Dermis blood vessel endothelial cell (primary cell): Measurements from ENCODE around the gene RRP1B. TPM values are rescaled to one million over a fixed set of nuclear protein-coding genes. Genes with fewer than 3 reads are reported as not detected.
"Not testable (repeated sequence)": the region's sequence is repeated elsewhere in the genome, so short reads cannot be mapped to it uniquely, and the experiment has no call there.

Experiments used
- DNase-seq: peaks from one replicate; pipeline ENCODE4 v3.0.0; 2010
- total RNA-seq: library from RNA; depleted of rRNA; stranded (reverse); fragments of >200 nt; gene quantifications from 2 replicates; pipeline ENCODE4 v1.2.3, GENCODE V29; 2014

Gene RRP1B
- total RNA-seq, 1 donor from 2014 or later: 36.1 TPM

DNA sequence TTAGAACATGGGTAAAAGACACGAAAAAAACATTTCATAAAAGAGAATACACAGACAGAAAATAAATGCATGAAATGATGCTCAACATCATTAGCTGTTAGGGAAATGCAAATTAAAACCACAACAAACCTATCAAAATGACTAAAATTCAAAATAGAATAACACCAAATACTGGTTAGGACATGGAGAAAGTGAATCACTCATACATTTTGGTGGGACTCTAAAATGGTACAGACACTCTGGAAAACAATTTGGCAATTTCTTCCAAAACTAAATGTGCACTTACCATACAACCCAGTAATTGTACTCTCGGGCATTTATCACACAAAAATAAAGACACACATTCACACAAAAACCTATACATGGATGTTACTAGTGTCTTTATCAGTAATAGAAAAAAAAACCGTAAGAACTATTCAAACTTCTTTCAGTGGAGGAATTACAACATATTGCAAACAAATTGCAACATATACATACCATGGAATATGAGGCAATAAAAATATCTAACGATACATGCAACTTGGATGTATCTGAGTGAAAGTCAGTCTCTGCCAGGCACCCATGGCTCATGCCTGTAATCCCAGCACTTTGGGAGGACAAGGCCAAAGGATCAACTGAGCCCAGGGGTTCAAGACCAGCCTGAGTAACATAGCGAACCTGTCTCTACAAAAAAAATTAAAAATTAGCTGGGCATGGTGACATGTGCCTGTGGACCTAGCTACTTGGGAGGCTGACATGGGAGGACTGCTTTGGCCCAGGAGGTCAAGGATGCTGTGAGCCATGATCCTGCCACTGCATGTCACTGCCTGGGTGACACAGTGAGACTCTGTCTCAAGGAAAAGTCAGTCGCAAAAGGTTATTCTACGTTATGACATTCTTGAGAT, 19.6 kb upstream of the RRP1B start:
- DNase-seq: no peak

DNA sequence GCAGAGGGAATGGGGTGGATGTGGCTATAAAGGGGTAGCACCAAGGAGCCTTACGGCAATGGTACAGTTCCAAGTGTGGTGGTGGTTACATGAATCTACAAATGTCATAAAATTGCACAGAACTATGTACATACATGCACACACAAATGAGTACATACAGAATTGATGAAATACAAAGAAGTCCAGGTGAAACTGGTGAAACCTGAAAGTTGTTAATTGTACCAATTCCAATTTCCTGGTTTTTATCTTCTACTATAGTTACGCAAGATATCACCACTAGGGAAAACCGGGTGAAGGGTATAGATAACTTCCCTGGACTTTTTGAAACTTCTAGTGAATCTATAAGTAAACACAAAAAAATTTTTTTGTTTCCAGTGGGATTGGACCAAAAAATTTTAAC, 19.0 kb upstream of the RRP1B start:
- no peak for DNase-seq

DNA sequence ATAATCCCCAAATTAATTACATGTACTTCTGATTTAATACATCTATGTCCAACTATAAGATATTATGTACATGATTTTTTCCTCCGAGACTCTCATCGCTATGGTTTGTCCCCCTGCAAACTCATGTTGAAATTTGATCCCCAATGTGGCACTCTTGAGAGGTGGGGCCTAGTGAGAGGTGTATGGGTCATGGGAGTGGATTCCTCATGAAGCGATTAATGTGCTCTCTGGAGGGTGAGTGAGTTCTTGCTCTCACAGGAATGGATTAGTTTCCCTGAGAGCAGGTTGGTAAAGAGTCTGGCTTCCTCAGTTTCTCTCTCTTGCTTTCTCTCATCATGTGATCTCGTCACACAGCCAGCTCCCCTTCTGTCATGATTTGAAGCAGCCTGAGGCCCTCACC, 16.2 kb upstream of the RRP1B start:
- DNase-seq: no peak

DNA sequence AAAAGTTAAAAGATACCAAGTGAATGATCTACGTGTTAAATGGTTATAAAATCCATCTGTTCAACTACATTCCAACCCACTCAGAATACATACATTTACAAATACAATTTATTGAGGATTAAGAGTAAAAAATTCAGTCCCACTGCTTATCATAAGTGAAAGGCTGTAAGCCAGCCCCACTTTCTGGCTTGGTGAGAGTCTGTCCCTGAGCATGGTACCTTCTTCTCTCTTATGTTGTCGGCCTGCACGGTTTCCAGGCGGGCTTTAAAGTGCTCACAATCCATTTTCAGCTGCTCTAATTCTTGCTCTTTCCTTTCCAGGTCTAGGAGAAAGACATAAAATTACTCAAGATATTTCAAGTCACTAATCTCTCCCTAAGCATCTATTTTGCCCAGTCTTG, 15.3 kb upstream of the RRP1B start:
- DNase-seq: no peak

DNA sequence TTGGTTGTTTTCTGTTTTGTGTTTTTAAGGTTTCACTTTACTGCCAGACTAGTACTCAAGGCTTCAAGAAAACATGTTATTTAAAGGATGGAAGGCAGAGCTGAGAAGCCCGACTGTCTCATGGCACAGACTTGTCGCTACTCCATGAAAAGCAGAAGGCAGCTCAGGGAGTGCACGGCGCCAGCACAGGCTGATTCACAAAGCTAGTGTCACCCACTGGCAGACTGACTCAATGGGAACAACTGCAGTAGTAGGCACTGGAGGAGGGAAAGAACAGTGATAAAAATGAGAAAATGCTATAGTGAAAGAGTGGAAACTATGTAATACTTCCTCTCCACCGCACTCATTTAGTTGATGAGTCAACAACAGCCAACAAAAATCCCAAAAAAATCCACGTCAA, 14.8 kb upstream of the RRP1B start:
- peak; percentile 58 for DNase-seq

DNA sequence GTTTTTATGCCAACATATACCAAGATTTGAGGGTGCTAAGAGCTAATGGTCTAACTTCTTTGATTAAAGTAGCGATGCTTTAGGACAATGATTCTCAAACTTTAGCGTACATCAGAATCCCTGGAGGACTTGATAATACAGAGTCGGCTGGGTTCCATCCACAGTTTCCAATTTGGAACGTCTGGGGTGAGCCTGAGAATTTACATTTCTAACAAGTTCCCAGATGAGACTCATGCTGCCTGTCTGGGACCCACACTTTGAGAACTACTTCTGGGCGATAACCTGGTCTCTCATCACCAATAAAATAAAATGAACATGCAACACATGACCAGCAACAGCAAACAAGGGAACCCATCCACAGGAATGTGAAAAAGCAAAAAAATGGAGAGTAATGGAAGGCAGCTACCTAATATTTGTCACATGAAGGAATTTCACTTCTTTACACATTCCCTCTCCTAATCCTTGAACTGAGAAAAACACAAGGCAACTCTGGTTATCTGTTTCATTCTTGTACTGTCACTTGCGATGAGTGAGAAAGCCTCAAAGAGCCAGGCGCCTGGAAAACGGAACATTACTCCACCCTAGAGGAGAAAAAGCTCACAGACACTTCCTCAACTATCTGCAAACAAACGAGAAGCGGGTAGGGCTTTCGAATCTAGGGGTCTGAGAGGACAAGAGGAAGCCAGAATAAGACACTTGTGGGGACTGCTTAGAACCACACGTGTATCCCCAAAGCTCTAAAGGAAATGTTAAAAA, 14.0 kb upstream of the RRP1B start:
- DNase-seq: peak; percentile 87

DNA sequence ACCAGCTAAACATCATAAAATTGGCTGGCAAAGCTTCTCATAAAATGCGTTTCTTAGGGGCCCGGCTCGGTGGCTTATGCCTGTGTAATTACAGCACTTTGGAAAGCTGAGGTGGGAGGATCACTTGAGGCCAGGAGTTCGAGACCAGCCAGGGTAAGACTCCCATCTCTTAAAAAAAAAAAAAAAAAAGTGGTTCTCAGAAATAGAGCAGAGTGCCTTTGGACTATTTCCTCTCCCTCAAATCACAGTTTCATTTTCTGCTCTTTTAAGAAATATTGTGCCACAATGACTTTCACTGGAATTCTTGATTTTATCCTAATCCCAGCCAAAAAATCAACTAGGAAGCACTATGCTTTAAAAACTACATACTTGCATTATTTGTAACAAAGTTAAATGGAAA, 13.4 kb upstream of the RRP1B start:
- DNase-seq: no peak

DNA sequence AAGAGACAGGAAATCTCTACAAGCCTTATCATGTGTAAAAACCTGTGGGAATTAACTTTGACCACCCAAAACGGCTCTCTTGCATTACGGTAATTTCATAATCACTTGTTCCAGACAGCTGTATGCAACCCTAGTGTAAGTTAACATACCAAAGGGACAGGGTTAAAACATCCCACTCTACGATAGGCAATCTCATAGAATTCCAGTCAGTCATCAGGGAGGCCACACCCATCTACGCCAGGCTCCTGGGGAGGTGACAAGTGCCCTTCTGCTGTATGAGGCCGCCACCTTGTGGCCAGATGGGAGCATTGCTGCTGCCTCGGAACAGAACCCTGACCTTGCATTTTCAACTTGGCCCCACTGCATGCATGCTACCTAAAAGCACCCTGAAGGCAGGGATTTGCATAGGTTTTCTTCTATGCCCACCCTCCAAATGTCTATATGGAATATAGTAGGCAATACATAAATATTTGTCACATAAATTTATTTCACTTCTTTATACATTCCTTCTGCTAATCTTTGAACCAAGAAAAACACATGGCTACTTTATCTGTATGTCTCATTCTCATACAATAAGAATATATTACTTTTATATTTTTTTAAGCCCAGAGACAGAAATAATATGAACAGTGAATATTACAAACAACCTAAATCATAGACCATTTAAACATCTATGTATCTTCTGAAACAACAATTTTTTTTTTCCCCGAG, 12.7 kb upstream of the RRP1B start:
- peak; percentile 95 for DNase-seq

DNA sequence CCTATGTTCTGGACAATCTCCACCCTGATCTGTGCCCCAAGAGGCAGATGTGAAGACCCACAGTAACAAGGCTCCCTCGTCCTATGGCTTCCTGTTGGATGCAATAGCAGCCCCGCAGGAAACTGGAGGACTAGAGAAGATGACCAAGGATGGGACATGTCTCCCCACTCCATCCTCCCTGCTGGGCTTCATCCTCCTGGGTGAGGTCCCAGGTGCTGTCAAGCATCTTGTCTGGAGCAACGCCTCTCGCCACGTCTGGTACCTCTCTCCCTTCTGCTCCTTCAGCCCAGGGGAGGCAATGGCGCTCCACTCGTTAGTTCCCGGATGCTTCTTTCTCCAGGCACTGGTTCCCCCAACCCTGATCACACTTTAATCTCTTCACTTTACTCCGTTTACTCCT, 11.2 kb upstream of the RRP1B start:
- no peak for DNase-seq

DNA sequence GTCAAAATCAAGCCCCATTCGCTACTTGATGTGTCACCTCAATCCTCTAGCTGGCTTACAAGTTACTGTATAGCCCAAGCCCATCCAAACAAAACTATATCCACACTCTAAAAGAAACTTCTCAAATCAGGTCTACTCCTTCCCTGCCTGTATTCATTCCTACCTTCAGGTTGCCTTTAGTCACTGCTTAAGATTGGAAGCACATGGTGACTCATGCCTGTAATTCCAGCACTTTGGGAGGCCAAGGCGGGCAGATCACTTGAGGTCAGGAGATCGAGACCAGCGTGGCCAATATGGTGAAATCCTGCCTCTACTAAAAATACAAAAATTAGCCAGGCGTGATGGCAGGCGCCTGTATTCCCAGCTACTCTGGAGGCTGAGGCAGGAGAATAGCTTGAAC, 7.4 kb upstream of the RRP1B start:
- not testable (repeated sequence) for DNase-seq

DNA sequence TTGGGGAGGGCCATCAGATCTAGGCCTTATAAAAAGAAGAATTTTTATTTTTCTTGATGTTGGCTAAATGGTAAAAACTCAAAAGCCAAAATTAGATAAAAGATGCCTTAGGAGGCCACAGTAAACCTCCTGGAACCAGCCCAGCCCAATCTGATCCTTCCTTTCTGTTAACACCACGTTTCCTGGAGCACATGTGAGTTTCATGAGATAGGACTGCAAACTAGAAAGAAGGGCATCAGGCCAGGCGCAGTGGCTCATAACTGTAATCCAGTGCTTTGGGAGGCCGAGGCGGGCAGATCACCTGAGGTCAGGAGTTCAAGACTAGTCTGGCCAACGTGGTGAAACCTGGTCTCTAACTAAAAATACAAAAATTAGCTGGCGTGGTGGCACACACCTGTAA, 6.7 kb upstream of the RRP1B start:
- DNase-seq: no peak

DNA sequence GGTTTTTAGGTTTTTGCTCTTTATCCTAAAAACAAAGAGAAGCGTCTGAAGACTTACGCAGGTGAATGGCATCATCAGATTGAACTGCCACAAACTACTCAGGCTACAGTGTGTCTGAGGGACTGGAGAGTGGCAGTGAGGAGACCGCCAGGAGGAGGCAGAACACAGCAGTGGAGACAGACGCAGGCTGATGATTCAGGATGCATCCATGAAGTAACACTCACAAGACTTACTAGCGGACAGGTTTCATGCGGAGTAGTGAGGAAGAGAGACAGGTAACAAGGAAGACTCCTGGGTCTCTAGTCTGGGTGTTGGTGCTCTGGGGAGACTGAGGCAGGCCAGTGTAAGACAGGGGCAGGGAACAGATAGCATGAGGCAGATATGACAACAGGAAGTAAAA, 5.7 kb upstream of the RRP1B start:
- no peak for DNase-seq

DNA sequence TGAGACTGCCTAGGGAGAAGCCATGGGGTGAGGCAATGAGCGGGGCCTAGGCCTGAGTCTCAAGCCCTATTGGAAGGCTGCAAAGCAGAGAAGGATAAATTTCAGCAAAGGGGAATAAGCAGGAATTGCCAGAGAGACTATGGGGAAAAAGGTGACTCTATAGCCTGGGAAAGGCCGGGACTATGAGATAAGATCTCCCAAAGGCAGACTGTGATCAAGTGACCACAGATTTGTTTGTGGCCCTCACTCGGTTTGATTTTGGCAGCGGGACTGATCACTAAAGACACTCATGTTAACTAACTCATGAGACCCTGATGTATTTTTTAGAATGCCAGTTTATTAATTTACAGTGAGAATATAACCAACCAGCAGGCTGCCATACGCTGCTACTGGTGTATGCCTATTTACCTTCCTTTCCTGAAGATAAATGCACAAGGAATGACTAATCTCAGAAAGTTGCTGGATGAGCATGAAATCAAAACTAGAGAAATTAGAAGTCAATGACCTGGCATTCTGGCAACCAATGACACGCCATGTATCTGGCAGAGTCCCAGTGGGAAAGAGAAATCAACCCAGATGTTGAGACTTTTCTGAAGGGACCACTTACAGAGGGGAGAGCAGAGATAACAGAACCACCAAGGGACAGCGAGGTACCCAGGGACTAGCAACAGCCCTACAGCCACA, 4.4 kb upstream of the RRP1B start:
- DNase-seq: peak; percentile 37

DNA sequence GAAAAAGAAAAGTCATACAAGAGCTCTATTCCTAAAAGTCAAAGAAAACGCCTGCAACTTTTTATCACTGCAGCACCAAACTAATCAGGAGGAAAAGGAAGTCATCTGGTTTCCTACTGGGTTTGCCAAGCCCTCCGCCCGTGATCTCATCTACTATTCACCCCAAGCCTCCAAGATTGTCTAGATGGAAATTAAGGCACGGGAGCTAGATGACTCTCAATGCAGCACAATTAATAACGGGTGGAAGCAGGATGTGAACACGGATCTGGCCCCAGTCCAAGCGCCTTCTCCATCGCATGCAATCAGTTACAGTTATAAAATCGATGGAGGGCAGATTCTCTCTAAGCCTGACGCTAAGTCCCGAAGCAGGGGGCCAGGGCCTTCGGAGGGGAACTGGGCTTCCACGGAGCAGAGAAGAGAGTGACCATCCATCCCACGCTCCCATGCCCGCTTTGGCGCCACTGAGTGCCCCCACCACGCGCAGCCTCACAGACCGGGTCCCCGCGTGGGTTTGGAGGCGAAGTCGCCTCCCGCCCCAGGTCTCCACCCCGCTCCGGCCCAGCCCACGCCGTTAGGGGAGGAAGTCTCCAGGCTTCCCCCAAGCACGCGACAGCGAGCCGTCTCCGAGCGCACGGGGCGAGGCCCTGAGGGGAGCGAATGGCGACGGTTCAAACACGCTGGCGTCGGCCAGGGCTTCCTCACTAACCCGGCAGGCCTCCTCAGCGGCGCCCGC, 1.8 kb upstream of the RRP1B start:
- peak; percentile 93 for DNase-seq

DNA sequence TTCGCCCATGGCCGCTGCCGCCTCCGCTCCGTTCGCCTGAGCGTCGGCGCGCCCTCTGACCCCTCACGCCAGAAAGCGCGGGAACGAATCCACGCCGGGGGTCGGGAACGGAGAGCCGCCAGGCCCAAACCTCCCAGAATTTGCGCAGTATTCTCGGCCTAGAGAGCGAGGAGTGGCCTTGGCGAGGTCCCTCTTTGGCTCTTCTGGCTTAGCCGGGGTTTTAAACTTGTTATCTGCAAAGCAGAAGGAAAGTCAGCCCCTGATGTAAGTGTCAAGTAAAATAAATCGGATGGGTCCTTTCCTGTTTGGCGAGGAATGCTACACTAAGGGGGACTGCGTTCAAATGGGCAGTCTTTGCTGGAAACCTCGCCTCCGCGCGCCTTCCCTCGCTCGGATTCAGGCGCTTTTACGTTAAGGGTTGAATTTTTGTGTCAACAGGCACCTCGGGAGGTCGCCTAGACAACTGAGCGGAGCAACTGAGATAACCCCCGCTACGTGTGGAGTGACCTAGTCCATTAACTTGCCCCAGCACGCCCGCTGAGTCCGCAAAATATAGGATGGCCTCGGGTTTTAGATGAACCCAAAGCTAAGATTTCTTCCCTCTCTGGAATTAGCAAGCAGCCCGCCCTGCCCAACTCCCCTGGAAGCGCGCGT, 1.1 kb upstream of the RRP1B start:
- DNase-seq: no peak

DNA sequence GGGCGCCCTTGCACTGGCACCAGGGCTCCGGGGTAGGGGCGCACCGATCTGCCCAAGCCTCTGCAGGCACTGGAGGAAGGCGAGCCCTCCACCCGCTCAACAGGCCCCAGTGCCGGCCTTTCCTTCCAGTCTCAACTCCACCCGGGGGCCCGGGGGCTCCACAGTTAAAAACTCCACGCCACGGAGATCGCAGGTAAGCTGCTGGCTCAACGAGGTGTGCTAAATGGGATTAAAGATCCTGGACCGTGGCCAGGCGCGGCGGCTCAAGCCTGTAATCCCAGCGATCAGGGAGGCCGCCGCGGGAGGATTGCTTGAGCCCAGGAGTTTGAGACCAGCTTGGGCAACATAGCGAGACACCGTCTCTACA, 608 bp upstream of the RRP1B start:
- DNase-seq: no peak

DNA sequence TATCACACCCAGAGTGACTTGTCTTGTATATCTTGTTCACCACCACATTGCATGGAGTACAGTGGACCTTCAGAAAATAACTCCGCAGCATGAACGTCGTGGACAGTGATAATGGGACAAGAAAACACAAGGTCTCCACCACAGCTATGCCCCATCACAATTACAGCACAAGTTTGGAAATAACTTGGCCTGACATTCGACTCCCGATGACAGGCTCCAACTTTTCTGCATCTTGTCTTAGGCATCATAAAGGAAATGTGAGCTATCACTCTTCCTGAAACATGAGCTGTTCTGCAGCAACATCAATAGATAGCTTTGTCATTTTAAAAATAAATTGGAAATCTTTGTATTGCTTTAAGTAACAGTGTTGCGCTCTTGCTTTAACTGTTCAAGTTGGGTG, 2.9 kb downstream of the RRP1B start:
- DNase-seq: no peak

DNA sequence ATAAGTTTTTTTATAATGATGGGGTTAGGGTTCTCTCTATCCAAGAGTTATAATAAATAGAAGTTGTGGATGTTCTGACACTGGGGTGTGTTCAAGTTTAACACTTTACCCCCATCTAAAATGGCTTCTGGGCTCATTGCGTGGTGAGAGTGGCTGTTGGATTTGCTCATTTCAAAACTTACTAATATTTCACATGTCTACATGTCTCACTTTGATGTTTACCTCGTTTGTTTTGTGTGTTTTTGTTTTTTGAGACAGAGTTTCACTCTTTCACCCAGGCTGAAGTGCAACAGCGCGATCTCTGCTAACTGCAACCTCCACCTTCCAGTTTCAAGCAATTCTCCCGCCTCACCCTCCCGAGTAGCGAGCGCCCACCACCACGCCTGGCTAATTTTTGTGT, 3.7 kb downstream of the RRP1B start:
- DNase-seq: no peak

DNA sequence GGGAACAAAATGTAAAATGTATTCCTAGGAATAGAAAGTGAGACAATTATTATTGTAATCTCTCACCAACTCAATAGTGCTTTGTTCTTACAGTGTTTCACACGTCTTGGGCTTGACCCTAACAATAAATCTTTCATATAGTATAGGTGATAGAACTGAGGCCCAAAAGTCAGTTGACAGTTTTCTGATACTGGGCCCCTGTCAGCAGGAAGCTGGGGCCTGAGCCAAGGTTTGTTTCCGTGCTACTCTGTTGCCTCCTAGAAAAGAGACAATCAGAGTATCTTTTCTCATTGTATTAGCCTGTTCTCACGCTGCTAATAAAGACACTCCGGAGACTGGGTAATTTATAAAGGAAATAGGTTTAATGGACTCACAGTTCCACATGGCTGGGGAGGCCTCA, 5.0 kb downstream of the RRP1B start:
- DNase-seq: peak; percentile 77

DNA sequence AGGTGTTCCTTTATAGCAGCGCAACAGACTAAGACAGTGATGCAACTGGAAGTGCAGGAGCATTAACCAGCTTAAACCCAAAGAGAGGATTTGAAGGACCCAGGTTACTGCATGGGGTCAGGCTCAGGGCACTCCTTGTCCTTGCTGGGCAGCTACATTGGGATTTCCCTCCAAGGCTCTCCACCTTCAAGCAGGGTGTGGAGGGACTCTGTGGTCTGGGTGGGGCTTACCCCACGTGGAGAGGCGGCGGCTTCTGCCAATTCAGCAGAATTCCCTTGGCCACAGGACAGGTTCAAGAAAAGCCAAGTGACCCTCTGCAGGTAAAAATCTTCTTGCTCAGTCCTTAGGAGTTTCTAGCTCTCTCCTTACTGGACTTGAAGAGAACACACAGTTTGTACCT, 6.5 kb downstream of the RRP1B start:
- no peak for DNase-seq

DNA sequence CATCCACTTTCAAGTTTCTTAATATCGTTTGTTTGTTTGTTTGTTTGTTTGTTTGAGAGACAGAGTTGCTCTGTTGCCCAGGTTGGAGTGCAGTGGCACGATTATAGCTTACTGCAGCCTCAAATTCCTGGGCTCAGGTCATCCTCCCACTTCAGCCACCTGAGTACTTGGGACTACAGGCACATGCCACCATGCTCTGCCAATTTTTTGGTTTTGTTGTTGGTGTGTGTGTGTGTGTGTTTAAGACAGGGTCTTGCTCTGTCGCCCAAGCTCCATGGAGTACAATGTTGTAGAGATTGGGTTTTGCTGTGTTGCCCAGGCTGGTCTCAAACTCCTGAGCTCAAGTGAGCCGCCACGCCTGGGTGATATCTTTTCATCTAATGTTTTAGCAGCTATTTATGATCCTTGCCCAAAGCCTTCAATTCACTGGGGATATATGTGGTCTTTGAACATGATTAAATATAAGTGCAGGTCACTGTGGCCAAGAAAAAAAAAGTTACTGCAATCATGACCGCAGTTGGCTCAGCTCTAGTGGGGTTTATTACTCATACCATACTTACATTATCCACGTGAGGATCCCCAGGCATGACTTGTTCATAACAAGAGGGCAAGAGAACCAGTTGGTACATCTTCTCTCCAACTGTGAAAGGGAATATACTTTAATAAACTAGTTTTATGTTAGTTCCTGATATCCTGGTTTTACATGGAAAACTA, 8.0 kb downstream of the RRP1B start:
- DNase-seq: no peak
